ENCODE results near the gene NOTUM.

Gene NOTUM

GRCh38 chr17:81980707-81981343, 19.8 kb upstream of the NOTUM start:
- peaks cover 23 to 26% of the 10 kb centered on the region in 2 experiments for H3K4me1 ChIP-seq (ENCODE audit: control insufficient read depth in 1 of 2, insufficient read depth in 1 of 2, low read depth in 1 of 2, low read length in 1 of 2)
- no peak overlapping the region for H3K4me3 ChIP-seq (ENCODE audit: low read depth in 1 of 2, low read length in 1 of 2)

GRCh38 chr17:81980122-81980521, 19.1 kb upstream of the NOTUM start:
- peaks cover 8% of the 10 kb centered on the region for H3K27me3 ChIP-seq
- H3K4me3 ChIP-seq (ENCODE audit: low read depth in 1 of 2, low read length in 1 of 2): no peak overlapping the region
- TF ChIP-seq CTCF (IDR thresholded peaks at IDR 0.05): no peak
- H3K27ac ChIP-seq: no peak overlapping the region
- H3K4me1 ChIP-seq (ENCODE audit: control insufficient read depth in 1 of 2, insufficient read depth in 1 of 2, low read depth in 1 of 2, low read length in 1 of 2): peaks cover 24 to 28% of the 10 kb centered on the region in 2 experiments
- peaks cover 12% of the 10 kb centered on the region for H3K36me3 ChIP-seq
- no peaks in the 10 kb centered on the region for H3K9me3 ChIP-seq

More at GRCh38 chr17:81980707-81981343, 19.8 kb upstream of the NOTUM start:
- Histone ChIP-seq H3K27me3 (peaks cover 8% of the 10 kb centered on the region), H3K9me3 (no peaks in the 10 kb centered on the region), H3K36me3 (peaks cover 18% of the 10 kb centered on the region), H3K27ac (no peak overlapping the region)
- no peak for TF ChIP-seq CTCF (IDR thresholded peaks at IDR 0.05)

GRCh38 chr17:81978524-81979298, 17.7 kb upstream of the NOTUM start:
- H3K4me3 ChIP-seq (ENCODE audit: low read depth in 1 of 2, low read length in 1 of 2): peak overlapping the region in 1 of 2 experiments; percentile 78
- no peak overlapping the region for H3K27ac ChIP-seq
- H3K36me3 ChIP-seq: no peaks in the 10 kb centered on the region
- H3K4me1 ChIP-seq (ENCODE audit: control insufficient read depth in 1 of 2, insufficient read depth in 1 of 2, low read depth in 1 of 2, low read length in 1 of 2): peaks cover 29 to 34% of the 10 kb centered on the region in 2 experiments
- H3K9me3 ChIP-seq: no peaks in the 10 kb centered on the region
- no peak for TF ChIP-seq CTCF (IDR thresholded peaks at IDR 0.05)
- peaks cover 11% of the 10 kb centered on the region for H3K27me3 ChIP-seq

GRCh38 chr17:81977211-81977808, 16.3 kb upstream of the NOTUM start, which contains the start of gene ASPSCR1:
Gene ASPSCR1 (plus strand): TSS chr17:81977629. CDS start chr17:81977647, 18 bp downstream.
- Histone ChIP-seq H3K4me1 (ENCODE audit: control insufficient read depth in 1 of 2, insufficient read depth in 1 of 2, low read depth in 1 of 2, low read length in 1 of 2) (peaks cover 29 to 34% of the 10 kb centered on the region in 2 experiments), H3K9me3 (no peaks in the 10 kb centered on the region), H3K36me3 (no peaks in the 10 kb centered on the region), H3K27ac (peak within 1 kb of the TSS; percentile 93), H3K27me3 (peaks cover 11% of the 10 kb centered on the region), H3K4me3 (ENCODE audit: low read depth in 1 of 2, low read length in 1 of 2) (peak within 1 kb of the TSS; percentile 78 to 83)
- peak; percentile 45 for TF ChIP-seq CTCF (IDR thresholded peaks at IDR 0.05)

- peak overlapping the region; percentile 93 for H3K27ac ChIP-seq
- H3K27me3 ChIP-seq: peaks cover 14% of the 10 kb centered on the region
- H3K9me3 ChIP-seq: no peaks in the 10 kb centered on the region
- H3K36me3 ChIP-seq: no peaks in the 10 kb centered on the region
- peaks cover 29 to 34% of the 10 kb centered on the region in 2 experiments for H3K4me1 ChIP-seq (ENCODE audit: control insufficient read depth in 1 of 2, insufficient read depth in 1 of 2, low read depth in 1 of 2, low read length in 1 of 2)
- TF ChIP-seq CTCF (IDR thresholded peaks at IDR 0.05): no peak
- peak overlapping the region; percentile 78 to 83 for H3K4me3 ChIP-seq (ENCODE audit: low read depth in 1 of 2, low read length in 1 of 2)
Observed at GRCh38 chr17:81976332-81977210, 15.6 kb upstream of the NOTUM start.

Measured in neutrophil (primary cell).